OCI-LY3 (cell line): ENCODE data around the gene CTNND2.

ENCODE experiments used
- H2AFZ ChIP-seq: fragments of 200-600, 300-600 bp; shearing (Covaris generic); 2 replicates; pipeline ENCODE4 v1.6.0; 2014; ENCODE audit warnings: antibody characterized with exemption, low read depth, low read length
- H3K27ac ChIP-seq: fragments of 200-600, 300-600 bp; sonication (generic); 2 replicates; pipeline ENCODE4 v1.5.1; 2014; ENCODE audit warnings: mild to moderate bottlenecking, low read length, moderate library complexity, mixed read lengths
- H3K27me3 ChIP-seq: fragments of 200-600, 300-600 bp; sonication (generic); 2 replicates; pipeline ENCODE4 v1.6.1; 2014; ENCODE audit warnings: low read depth, low read length, mixed read lengths
- H3K36me3 ChIP-seq: fragments of 200-600, 300-600 bp; sonication (generic); replicated peaks from 2 replicates; pipeline ENCODE3; 2014; ENCODE audit warnings: low read depth, low read length, mixed read lengths
- H3K4me1 ChIP-seq: fragments of 300-600, 200-600 bp; sonication (generic); 2 replicates; pipeline ENCODE4 v1.6.1; 2014; ENCODE audit warnings: low read length, mixed read lengths
- H3K4me2 ChIP-seq: fragments of 200-600, 300-600 bp; sonication (generic); 2 replicates; pipeline ENCODE4 v1.6.1; 2014; ENCODE audit warnings: low read length, mixed read lengths
- H3K4me3 ChIP-seq: fragments of 300-600, 200-600 bp; sonication (generic); 2 replicates; pipeline ENCODE4 v1.5.1; 2014; ENCODE audit warnings: antibody characterized with exemption, mild to moderate bottlenecking, low read length, moderate library complexity
- H3K79me2 ChIP-seq: fragments of 300-600, 200-600 bp; shearing (Covaris generic); 2 replicates; pipeline ENCODE4 v1.6.1; 2014; ENCODE audit warnings: mild to moderate bottlenecking, low read length, mixed read lengths
- H3K9ac ChIP-seq: fragments of 300-600, 200-600 bp; shearing (Covaris generic); 2 replicates; pipeline ENCODE4 v1.6.0; 2014; ENCODE audit warnings: mild to moderate bottlenecking, low read length, moderate library complexity
- H3K9me3 ChIP-seq: fragments of 200-600, 300-600 bp; shearing (Covaris generic); 2 replicates; pipeline ENCODE4 v1.6.1; 2014; ENCODE audit warnings: low read length, mixed read lengths; ENCODE audit not compliant: insufficient read depth
- H4K20me1 ChIP-seq: fragments of 200-600, 300-600 bp; sonication (generic); 2 replicates; pipeline ENCODE4 v1.6.1; 2016; ENCODE audit warnings: low read length, mixed read lengths; ENCODE audit not compliant: insufficient read depth
- EZH2phosphoT487 ChIP-seq: fragments of 200-600 bp; shearing (Covaris generic); IDR thresholded peaks from 2 replicates; pipeline ENCODE4 v1.6.1; 2018; ENCODE audit warnings: antibody characterized with exemption, mixed run types, low read depth
- TF ChIP-seq, protein P1 (sequence below): fragments of 200-600, 300-600 bp; sonication (generic); IDR thresholded peaks from 2 replicates; pipeline ENCODE4 v1.5.1; 2014; ENCODE audit warnings: antibody characterized with exemption, low read length, low read depth

The CTNND2 gene

GRCh38 chr5:11452852-11453251 is 451.4 kb downstream of the CTNND2 start:
- H3K79me2 ChIP-seq, result no peaks in the 10 kb centered on the region
- H3K27me3 ChIP-seq, result no peaks in the 10 kb centered on the region
- no peaks in the 10 kb centered on the region for H4K20me1 ChIP-seq
- no peaks in the 10 kb centered on the region for H3K36me3 ChIP-seq
- H3K9me3 ChIP-seq, result no peaks in the 10 kb centered on the region
- no peak overlapping the region for H2AFZ ChIP-seq
- TF ChIP-seq, protein P1, sequence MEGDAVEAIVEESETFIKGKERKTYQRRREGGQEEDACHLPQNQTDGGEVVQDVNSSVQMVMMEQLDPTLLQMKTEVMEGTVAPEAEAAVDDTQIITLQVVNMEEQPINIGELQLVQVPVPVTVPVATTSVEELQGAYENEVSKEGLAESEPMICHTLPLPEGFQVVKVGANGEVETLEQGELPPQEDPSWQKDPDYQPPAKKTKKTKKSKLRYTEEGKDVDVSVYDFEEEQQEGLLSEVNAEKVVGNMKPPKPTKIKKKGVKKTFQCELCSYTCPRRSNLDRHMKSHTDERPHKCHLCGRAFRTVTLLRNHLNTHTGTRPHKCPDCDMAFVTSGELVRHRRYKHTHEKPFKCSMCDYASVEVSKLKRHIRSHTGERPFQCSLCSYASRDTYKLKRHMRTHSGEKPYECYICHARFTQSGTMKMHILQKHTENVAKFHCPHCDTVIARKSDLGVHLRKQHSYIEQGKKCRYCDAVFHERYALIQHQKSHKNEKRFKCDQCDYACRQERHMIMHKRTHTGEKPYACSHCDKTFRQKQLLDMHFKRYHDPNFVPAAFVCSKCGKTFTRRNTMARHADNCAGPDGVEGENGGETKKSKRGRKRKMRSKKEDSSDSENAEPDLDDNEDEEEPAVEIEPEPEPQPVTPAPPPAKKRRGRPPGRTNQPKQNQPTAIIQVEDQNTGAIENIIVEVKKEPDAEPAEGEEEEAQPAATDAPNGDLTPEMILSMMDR, result no peak
- TF ChIP-seq EZH2phosphoT487, result no peak
- no peak overlapping the region for H3K4me2 ChIP-seq
- H3K27ac ChIP-seq, result no peak overlapping the region
- no peak overlapping the region for H3K9ac ChIP-seq
- no peaks in the 10 kb centered on the region for H3K4me1 ChIP-seq
- H3K4me3 ChIP-seq, result no peak overlapping the region

GRCh38 chr5:11449966-11450365 is 454.3 kb downstream of the CTNND2 start:
- no peaks in the 10 kb centered on the region for H3K4me1 ChIP-seq

GRCh38 chr5:11449217-11449616 is 455.0 kb downstream of the CTNND2 start:
- no peak overlapping the region for H3K4me3 ChIP-seq
- H3K9me3 ChIP-seq, result no peaks in the 10 kb centered on the region
- H3K4me2 ChIP-seq, result no peak overlapping the region
- no peaks in the 10 kb centered on the region for H3K36me3 ChIP-seq
- H4K20me1 ChIP-seq, result no peaks in the 10 kb centered on the region
- no peaks in the 10 kb centered on the region for H3K4me1 ChIP-seq
- H3K9ac ChIP-seq, result no peak overlapping the region
- no peaks in the 10 kb centered on the region for H3K27me3 ChIP-seq
- no peaks in the 10 kb centered on the region for H3K79me2 ChIP-seq
- no peak overlapping the region for H2AFZ ChIP-seq
- TF ChIP-seq EZH2phosphoT487, result no peak
- TF ChIP-seq, protein P1, result no peak
- H3K27ac ChIP-seq, result no peak overlapping the region

More at GRCh38 chr5:11449966-11450365, 454.3 kb downstream of the CTNND2 start:
- Histone ChIP-seq H3K9me3 (no peaks in the 10 kb centered on the region), H3K79me2 (no peaks in the 10 kb centered on the region), H3K36me3 (no peaks in the 10 kb centered on the region), H3K4me2 (no peak overlapping the region), H3K9ac (no peak overlapping the region), H2AFZ (no peak overlapping the region), H3K27ac (no peak overlapping the region), H3K27me3 (no peaks in the 10 kb centered on the region), H3K4me3 (no peak overlapping the region), H4K20me1 (no peaks in the 10 kb centered on the region)
- no peak for TF ChIP-seq EZH2phosphoT487
- TF ChIP-seq, protein P1, result no peak

- H3K27ac ChIP-seq, result no peak overlapping the region
- TF ChIP-seq, protein P1, result no peak
- TF ChIP-seq EZH2phosphoT487, result no peak
Observed at GRCh38 chr5:11443831-11444230, 460.4 kb downstream of the CTNND2 start.

More at GRCh38 chr5:11443831-11444230, 460.4 kb downstream of the CTNND2 start:
- Histone ChIP-seq H3K36me3 (no peaks in the 10 kb centered on the region), H4K20me1 (no peaks in the 10 kb centered on the region), H3K4me2 (no peak overlapping the region), H3K4me1 (no peaks in the 10 kb centered on the region), H3K79me2 (no peaks in the 10 kb centered on the region), H2AFZ (no peak overlapping the region), H3K4me3 (no peak overlapping the region), H3K27me3 (no peaks in the 10 kb centered on the region), H3K9me3 (no peaks in the 10 kb centered on the region), H3K9ac (no peak overlapping the region)
